Lung (tissue), 16 donors: Measurements from ENCODE around the gene TBKBP1. TPM values are rescaled to one million over a fixed set of nuclear protein-coding genes. Genes with fewer than 3 reads are reported as not detected.

ENCODE experiments used
- ATAC-seq: fragments of 200-7000 bp; cut with Tn5 transposase; one replicate; pipeline ENCODE4 v1.9.1; 2020; ENCODE audit warnings: moderate number of reproducible peaks; ENCODE audit not compliant: insufficient read depth, low FRiP score
- DNase-seq, 3 donors: peaks; one replicate each; pipeline ENCODE4 v3.0.0-alpha.2; 2013 to 2017
- H3K27ac ChIP-seq, 2 donors: one replicate each; pipeline ENCODE4 v1.5.1; 2013; ENCODE audit warnings: mild to moderate bottlenecking in 2 of 2, moderate library complexity in 2 of 2, control low read depth in 1 of 2, inconsistent platforms in 1 of 2, low read depth in 1 of 2, low read length in 1 of 2
- H3K27me3 ChIP-seq, 3 donors: one replicate each; pipeline ENCODE4 v1.5.1; 2013; ENCODE audit warnings: low read length in 2 of 3; ENCODE audit not compliant: control insufficient read depth in 3 of 3, insufficient read depth in 3 of 3
- H3K36me3 ChIP-seq, 4 donors: one replicate each; pipeline ENCODE4 v1.5.1; 2013; ENCODE audit warnings: low read length in 4 of 4, mild to moderate bottlenecking in 1 of 4, moderate library complexity in 1 of 4; ENCODE audit not compliant: control insufficient read depth in 4 of 4, insufficient read depth in 4 of 4
- H3K4me1 ChIP-seq, 5 donors: one replicate each; pipeline ENCODE4 v1.5.1; 2013; ENCODE audit warnings: low read length in 5 of 5, mild to moderate bottlenecking in 2 of 5, moderate library complexity in 1 of 5; ENCODE audit not compliant: control insufficient read depth in 5 of 5, insufficient read depth in 5 of 5
- H3K4me3 ChIP-seq: one replicate; pipeline ENCODE4 v1.5.1; 2013; ENCODE audit warnings: mild to moderate bottlenecking, control low read depth, moderate library complexity
- H3K9ac ChIP-seq, 2 donors: one replicate each; pipeline ENCODE4 v1.5.1; 2013; ENCODE audit warnings: low read length in 2 of 2, control low read depth in 1 of 2; ENCODE audit not compliant: insufficient read depth in 1 of 2
- H3K9me3 ChIP-seq, 4 donors: one replicate each; pipeline ENCODE4 v1.5.1; 2013; ENCODE audit warnings: low read length in 3 of 4, mild to moderate bottlenecking in 1 of 4, moderate library complexity in 1 of 4; ENCODE audit not compliant: control insufficient read depth in 4 of 4, insufficient read depth in 3 of 4
- WGBS, 2 donors: extraction: QIAGEN DNeasy Blood & Tissue Kit; methylation state at CpG; one replicate each; pipeline ENCODE4 v1.1.7; 2013; 5-methylcytosine and 5-hydroxymethylcytosine counted together
- long read RNA-seq, 5 donors: transcript quantifications; one replicate each; lab custom pipeline, GENCODE V29; 2026
- polyA plus RNA-seq, 2 donors: library from polyadenylated mRNA; stranded (reverse); fragments of 200-250 nt; gene quantifications; one replicate each; pipeline ENCODE4 v1.2.1, GENCODE V29; 2013
- total RNA-seq, 2 donors: library from RNA; depleted of rRNA in 1 of 2; stranded (reverse); fragments of >200 nt in 1 of 2; gene quantifications; one replicate each; pipeline ENCODE4 v1.2.1, GENCODE V29; 2014 to 2021
- TF ChIP-seq, protein P1 (sequence below): IDR thresholded peaks from 2 replicates; pipeline ENCODE4 v1.5.1; 2012; ENCODE audit warnings: mild to moderate bottlenecking; ENCODE audit errors: control extremely low read depth, extremely low read depth
- donor health status: control.
- donor health status: control.
- donor health status: Bipolar disorder and iron deficiency.
- donor health status: healthy.
- donor health status: DM: yes; HTN: yes; CAD: no.

Gene TBKBP1, protein sequence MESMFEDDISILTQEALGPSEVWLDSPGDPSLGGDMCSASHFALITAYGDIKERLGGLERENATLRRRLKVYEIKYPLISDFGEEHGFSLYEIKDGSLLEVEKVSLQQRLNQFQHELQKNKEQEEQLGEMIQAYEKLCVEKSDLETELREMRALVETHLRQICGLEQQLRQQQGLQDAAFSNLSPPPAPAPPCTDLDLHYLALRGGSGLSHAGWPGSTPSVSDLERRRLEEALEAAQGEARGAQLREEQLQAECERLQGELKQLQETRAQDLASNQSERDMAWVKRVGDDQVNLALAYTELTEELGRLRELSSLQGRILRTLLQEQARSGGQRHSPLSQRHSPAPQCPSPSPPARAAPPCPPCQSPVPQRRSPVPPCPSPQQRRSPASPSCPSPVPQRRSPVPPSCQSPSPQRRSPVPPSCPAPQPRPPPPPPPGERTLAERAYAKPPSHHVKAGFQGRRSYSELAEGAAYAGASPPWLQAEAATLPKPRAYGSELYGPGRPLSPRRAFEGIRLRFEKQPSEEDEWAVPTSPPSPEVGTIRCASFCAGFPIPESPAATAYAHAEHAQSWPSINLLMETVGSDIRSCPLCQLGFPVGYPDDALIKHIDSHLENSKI
- total RNA-seq = 10 to 100 TPM in 1 of 2 donors, 1 to 10 TPM in 1; 9.0 to 12.1 TPM
- polyA plus RNA-seq = 10 to 100 TPM; 12.2 to 14.0 TPM
- long read RNA-seq, donor 1, partial matches to known transcripts = 5 of 5 reads
- long read RNA-seq, donor 1, other reads (novel, unspliced or antisense) = 0 of 5 reads
- long read RNA-seq, donor 2, full-length matches to known transcripts = 1 of 1 reads
- long read RNA-seq, donor 2, partial matches to known transcripts = 0 of 1 reads
- long read RNA-seq, donor 2, other reads (novel, unspliced or antisense) = 0 of 1 reads
- long read RNA-seq, donor 3, full-length matches to known transcripts = 2 of 2 reads
- long read RNA-seq, donor 3, partial matches to known transcripts = 0 of 2 reads
- long read RNA-seq, donor 3, other reads (novel, unspliced or antisense) = 0 of 2 reads
- long read RNA-seq, donor 4 = 0 reads
- long read RNA-seq, donor 5, partial matches to known transcripts = 11 of 11 reads
- long read RNA-seq, donor 5, other reads (novel, unspliced or antisense) = 0 of 11 reads

DNA sequence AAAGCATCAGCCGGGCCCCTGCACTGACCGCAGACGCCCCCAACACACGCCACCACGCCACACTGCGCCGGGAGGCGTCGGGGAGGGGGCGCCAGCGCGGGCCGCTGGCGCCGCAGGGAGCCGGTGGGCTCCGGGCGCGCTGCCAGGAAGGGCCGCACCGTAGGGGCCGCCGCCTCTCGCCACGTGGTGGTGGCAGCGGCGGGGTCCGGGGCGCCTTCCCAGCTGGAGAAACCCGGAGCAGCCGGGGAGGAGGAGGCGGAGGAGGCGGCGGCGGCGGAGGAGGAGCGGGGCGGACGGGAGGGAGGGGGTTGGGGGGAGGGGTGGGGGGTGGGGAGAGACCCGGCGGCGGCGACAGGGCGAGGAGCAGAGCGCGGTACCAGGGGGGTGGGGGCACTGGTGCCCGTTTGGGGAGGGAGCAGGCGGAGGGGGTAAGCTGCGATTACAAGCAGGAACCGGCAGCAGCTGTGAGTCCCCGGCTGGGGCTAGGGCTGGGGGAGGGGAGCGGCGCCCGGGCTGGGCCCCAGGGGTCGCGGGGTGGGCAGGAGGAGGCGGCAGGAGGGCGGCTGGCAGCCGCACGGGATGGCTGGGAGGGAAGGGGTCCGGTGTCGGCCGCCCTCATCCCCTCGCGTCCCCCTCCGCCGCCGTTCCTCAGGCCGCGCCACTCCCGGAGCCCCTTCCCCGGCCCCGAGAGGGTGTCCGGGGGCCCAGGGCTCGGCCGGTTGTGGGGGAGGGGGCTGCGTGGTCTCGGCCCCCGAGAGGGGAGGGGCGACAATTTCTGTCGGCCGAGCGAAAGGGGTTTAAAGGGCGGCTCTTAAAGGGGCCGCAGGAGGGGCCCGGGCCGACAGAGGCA, at the start of gene TBKBP1:
TSS of gene TBKBP1 (plus strand) at position 431 of the 850 bp plus-strand sequence. CDS start 1,952 bp downstream, outside the sequence.
- DNase-seq (peak; percentile 93 to 94 (median 93)), ATAC-seq (peak; percentile 10)

DNA sequence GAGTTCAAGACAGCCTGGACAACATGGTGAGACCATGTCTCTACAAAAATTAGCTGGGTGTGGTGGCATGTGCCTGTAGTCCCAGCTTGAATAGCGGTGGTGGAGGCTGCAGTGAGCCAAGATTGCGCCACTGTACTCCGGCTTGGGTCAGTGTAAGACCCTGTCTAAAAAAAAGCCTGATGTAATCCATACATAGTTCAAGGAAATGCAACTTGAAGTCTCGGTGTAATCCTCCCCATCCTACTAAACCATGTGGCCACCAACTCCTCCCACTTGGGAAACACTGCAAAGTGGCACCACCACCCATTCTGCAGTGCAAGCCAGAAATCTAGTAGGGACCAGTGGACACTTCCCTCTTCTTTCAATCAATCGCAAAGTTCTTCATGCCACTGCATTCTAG, 49.6 kb upstream of the TBKBP1 start:
- H3K36me3 ChIP-seq = no peaks in the 10 kb centered on the region
- H3K9me3 ChIP-seq = no peaks in the 10 kb centered on the region
- no peaks in the 10 kb centered on the region for H3K27me3 ChIP-seq
- peaks cover 0 to 7% (median 1%) of the 10 kb centered on the region in 5 donors for H3K4me1 ChIP-seq
- no peak overlapping the region for H3K27ac ChIP-seq
- no peak for ATAC-seq
- TF ChIP-seq, protein P1, sequence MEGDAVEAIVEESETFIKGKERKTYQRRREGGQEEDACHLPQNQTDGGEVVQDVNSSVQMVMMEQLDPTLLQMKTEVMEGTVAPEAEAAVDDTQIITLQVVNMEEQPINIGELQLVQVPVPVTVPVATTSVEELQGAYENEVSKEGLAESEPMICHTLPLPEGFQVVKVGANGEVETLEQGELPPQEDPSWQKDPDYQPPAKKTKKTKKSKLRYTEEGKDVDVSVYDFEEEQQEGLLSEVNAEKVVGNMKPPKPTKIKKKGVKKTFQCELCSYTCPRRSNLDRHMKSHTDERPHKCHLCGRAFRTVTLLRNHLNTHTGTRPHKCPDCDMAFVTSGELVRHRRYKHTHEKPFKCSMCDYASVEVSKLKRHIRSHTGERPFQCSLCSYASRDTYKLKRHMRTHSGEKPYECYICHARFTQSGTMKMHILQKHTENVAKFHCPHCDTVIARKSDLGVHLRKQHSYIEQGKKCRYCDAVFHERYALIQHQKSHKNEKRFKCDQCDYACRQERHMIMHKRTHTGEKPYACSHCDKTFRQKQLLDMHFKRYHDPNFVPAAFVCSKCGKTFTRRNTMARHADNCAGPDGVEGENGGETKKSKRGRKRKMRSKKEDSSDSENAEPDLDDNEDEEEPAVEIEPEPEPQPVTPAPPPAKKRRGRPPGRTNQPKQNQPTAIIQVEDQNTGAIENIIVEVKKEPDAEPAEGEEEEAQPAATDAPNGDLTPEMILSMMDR = no peak
- DNase-seq = no peak
- no peak overlapping the region for H3K4me3 ChIP-seq
- WGBS, 2 donors = 41 to 70% methylated on average over 5 of the region's 5 CpGs
- no peak overlapping the region for H3K9ac ChIP-seq

More for the DNA sequence above, at the start of gene TBKBP1:
- TF ChIP-seq, protein P1 = no peak
- 0% methylated on average over 48 to 86 of the region's 87 CpGs for WGBS, 2 donors
- Histone ChIP-seq H3K4me1 (peaks cover 0 to 28% (median 11%) of the 10 kb centered on the region in 5 donors), H3K36me3 (peaks cover 0 to 12% (median 8%) of the 10 kb centered on the region in 4 donors), H3K9me3 (no peaks in the 10 kb centered on the region), H3K27ac (peak within 1 kb of the TSS; percentile 77 to 89), H3K4me3 (peak within 1 kb of the TSS; percentile 64), H3K9ac (peak within 1 kb of the TSS in 1 of 2 donors; percentile 54), H3K27me3 (no peaks in the 10 kb centered on the region)
